Effector CD4-positive, alpha-beta T cell (primary cell): ENCODE data around the gene PSMC4.

Experiments used
- DNase-seq: peaks from one replicate; pipeline ENCODE4 v3.0.0-alpha.2; 2020
- total RNA-seq: gene quantifications from one replicate; lab custom pipeline; 2026; lab: John Stamatoyannopoulos, UW

PSMC4 gene
- total RNA-seq: 68.3 reads per million, percentile 75 among the genes with 10 or more reads in this experiment

- DNase-seq: peak; percentile 96
These were observed at the start of gene PSMC4 for GRCh38 chr19:39970675-39971379. Gene PSMC4 (plus strand): TSS chr19:39971165. CDS start chr19:39971203, 38 bp downstream.

- no peak for DNase-seq
These were observed 47.1 kb upstream of the PSMC4 start for GRCh38 chr19:39923862-39924261.

- DNase-seq: no peak
These were observed 46.6 kb upstream of the PSMC4 start for GRCh38 chr19:39924389-39924788.

GRCh38 chr19:39924952-39925351 lies 46.0 kb upstream of the PSMC4 start:
- no peak for DNase-seq

- DNase-seq: no peak
These were observed 44.7 kb upstream of the PSMC4 start for GRCh38 chr19:39926170-39926760.

GRCh38 chr19:39927076-39927475 lies 43.9 kb upstream of the PSMC4 start:
- DNase-seq: no peak

DNA sequence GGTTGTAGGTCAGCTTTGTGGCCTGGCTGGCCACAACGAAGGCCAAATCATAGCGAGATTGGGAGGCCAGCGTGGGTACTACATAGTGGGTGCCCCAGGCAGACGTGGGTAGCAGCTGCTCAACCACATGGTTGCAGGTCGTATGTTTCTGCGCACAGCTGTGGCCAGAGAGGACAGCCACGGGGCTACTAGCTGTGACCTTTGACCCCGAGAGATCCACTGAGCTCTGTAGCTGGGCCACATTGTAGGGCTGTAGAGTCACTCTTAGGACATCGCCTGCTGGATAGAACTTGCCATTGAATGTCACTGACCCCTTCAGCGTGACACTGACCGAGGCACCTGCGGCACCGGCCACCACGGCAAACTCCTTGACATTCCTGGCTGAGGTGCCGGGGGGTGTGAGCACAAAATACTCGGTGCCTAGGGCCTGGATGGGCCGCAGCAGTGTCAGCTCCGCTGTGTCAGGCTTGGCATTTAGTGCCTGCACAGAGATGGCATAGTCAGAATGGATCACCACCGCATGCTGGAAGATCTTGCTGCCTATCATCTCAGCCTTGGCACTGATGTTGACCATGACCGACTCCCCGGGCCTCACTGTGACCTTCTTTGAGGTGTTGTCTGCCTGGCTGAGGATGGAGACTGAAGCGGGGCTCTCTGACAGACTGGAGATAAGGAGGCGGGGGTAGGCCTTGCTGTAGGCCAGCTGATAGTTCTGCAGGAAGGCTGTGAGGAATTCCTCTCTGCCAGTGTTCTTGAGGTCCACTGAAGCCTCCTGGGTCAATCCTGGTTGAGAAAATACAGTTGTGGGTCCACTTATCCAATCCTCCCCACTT lies 43.2 kb upstream of the PSMC4 start:
- no peak for DNase-seq

DNA sequence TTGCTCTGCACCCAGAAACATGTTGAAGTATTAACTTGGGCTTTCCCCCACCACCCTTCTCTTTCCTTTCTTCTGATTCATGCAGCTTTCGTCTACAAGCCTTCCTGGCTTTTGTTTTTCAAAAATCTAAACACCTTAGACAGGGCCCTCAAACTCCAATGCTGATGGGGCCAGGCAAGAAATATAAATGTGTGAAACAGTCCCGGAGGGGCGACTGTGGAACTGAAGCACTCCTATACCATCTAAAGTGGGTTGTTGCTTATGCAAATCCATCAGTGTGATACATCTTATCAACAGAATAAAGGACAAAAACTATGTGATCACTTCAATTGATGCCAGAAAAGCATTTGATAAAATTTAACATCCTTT lies 42.6 kb upstream of the PSMC4 start:
- no peak for DNase-seq

- no peak for DNase-seq
These were observed 41.2 kb upstream of the PSMC4 start for GRCh38 chr19:39929750-39930149.

- DNase-seq: no peak
These were observed 36.2 kb upstream of the PSMC4 start, which contains the start of gene FCGBP for GRCh38 chr19:39934584-39935363. Gene FCGBP (minus strand): TSS chr19:39934634.

GRCh38 chr19:39935364-39935661 lies 35.7 kb upstream of the PSMC4 start:
- DNase-seq: no peak

DNA sequence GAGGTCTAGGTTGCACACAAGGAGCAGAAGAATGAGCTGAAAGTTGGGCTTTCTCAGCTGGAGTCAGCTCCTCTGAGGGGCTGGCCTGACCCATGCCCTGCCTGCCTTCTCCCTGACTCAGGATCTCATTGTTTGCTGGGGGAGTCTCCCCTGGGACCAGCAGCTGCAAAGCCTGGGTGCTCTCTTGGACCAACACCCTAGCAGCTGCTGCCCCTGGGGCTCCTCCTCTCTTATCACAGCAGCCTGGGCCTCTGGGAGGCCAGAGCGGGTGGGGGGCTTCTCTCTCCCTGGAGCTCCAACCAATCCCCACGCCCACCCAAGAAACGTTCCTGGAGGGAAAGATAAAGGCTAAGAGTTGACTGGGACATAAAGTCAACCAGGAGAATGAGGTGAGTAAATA lies 34.9 kb upstream of the PSMC4 start:
- no peak for DNase-seq

- no peak for DNase-seq
These were observed 34.3 kb upstream of the PSMC4 start for GRCh38 chr19:39936622-39937021.

DNA sequence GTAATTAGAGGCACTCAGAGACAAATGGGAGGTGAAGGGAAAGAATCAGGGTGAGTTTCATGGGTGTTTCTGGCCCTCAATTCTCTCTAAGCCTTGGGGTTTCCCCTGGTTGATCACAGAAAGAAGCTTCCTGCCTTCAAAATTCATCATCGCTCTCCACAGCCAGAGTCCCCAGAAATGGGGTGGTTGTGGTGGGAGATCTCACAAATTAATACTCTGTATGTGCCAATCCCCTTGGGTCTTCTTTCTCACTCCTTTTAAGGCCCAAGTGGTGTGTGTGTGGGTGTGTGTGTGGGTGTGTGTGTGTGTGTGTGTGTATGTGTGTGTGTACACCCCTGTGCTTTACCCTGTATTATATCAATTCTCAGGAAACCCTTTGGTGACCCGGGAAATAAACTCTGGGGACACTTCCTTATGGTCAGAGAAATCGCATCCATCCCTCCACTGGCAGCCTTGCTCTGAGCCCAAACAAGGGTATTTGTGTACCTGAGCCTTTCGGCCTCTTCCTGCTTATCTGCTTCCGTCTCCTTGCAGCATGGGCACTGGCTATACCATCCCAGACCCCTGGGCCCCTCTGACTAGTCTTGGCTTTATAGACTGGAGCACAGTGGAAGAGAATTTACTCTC lies 33.8 kb upstream of the PSMC4 start:
- DNase-seq: peak; percentile 27

DNA sequence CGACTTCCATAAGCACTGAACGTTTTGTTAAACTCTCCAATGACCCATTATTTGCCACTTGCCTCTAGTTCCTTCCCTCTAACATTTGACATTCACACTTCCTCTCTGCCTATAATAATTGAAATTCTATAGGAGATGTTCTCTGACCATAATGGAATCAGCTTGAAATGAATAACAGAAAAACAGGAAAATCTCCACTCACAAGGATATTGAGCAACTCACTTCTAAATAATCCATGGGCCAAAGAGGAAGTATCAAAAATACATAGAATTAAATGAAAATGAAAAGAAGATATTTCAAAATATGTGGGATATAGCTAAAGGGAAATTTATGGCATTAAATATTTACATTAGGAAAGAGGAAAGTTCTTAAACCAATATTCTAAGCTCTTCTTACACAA lies 33.2 kb upstream of the PSMC4 start:
- DNase-seq: no peak

DNA sequence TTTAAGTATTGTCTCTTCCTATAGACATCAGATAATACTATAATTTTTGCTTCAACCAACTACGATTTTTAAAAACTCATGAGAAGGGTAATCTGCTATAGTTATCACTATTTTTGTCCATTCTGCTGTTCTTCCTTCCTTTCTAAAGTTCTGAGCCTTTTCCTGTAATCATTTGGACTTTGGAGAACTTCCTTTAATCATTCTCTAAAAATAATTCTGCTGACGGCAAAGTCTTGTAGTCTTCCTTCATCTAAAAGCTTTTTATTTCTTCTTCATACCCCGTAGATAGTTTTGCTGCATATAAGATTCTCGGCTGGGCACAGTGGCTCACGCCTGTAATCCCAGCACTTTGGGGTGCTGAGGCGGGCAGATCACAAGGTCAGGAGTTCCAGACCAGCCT lies 31.4 kb upstream of the PSMC4 start:
- no peak for DNase-seq

GRCh38 chr19:39940221-39940833 lies 30.6 kb upstream of the PSMC4 start:
- DNase-seq: no peak

DNA sequence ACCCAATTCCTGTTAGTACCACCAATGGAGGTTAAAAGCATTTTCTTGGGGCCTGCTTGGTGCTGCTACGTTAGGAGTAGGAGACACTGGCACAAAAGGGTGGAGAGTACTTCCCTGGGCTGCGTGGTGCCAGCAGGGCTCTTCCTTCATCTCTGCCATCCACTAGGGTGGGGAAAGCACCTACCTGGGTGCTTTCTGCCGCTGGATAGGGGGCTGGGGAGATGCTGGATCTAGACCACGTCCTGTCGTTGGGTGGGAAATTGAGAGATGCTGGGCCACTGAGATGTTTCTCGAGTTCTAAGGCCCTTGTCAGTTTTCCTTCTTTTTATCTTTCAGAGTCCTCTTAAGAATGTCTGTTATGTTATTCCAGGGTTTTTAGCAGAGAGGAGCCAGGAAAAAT lies 29.8 kb upstream of the PSMC4 start:
- no peak for DNase-seq

DNA sequence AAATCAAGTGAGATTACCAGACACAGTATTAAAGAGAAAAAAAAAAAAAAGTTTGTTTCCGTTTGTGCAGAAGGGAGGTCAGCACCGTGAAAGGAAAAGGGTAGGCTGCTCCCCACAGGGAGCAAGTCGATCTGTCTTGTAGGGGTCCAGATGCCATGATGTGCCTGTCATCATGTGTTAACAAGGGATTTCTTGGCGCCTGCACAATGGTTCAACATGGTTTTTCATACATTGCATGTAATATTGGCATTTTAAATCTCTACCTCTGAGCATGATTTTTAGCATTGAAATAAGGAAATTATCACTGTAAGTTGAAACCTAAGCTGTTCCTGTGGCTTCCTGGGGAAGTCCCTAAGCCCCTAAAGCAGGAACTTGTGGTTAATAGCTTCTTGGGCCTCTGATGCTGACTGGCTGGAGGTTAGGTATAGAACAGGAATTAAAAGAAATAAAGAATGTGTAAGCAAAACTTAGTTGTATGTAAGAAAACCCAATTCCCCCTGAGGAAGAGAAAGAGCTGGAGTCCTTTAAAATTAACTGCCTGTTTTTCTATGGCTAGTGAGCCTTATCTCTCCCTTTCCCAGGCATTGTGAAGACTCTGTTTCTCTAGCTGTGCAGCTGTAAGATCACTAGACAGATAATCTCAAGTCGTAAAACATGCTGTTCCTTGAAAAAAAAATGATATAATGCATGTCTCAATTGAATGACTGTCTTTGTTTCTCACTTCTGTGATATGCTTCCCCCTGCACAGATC lies 29.2 kb upstream of the PSMC4 start:
- DNase-seq: peak; percentile 60

- no peak for DNase-seq
These were observed 28.6 kb upstream of the PSMC4 start for GRCh38 chr19:39942366-39942730.

- no peak for DNase-seq
These were observed 27.4 kb upstream of the PSMC4 start for GRCh38 chr19:39943586-39943985.

GRCh38 chr19:39946532-39946931 lies 24.4 kb upstream of the PSMC4 start:
- DNase-seq: no peak
